ENCODE data around the gene PPP1R3A.
"Not testable (repeated sequence)": the region's sequence is repeated elsewhere in the genome, so short reads cannot be mapped to it uniquely, and the experiment has no call there.

Gene PPP1R3A, protein sequence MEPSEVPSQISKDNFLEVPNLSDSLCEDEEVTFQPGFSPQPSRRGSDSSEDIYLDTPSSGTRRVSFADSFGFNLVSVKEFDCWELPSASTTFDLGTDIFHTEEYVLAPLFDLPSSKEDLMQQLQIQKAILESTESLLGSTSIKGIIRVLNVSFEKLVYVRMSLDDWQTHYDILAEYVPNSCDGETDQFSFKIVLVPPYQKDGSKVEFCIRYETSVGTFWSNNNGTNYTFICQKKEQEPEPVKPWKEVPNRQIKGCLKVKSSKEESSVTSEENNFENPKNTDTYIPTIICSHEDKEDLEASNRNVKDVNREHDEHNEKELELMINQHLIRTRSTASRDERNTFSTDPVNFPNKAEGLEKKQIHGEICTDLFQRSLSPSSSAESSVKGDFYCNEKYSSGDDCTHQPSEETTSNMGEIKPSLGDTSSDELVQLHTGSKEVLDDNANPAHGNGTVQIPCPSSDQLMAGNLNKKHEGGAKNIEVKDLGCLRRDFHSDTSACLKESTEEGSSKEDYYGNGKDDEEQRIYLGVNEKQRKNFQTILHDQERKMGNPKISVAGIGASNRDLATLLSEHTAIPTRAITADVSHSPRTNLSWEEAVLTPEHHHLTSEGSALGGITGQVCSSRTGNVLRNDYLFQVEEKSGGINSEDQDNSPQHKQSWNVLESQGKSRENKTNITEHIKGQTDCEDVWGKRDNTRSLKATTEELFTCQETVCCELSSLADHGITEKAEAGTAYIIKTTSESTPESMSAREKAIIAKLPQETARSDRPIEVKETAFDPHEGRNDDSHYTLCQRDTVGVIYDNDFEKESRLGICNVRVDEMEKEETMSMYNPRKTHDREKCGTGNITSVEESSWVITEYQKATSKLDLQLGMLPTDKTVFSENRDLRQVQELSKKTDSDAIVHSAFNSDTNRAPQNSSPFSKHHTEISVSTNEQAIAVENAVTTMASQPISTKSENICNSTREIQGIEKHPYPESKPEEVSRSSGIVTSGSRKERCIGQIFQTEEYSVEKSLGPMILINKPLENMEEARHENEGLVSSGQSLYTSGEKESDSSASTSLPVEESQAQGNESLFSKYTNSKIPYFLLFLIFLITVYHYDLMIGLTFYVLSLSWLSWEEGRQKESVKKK
- 0 reads per million in 3 donors for total RNA-seq

DNA sequence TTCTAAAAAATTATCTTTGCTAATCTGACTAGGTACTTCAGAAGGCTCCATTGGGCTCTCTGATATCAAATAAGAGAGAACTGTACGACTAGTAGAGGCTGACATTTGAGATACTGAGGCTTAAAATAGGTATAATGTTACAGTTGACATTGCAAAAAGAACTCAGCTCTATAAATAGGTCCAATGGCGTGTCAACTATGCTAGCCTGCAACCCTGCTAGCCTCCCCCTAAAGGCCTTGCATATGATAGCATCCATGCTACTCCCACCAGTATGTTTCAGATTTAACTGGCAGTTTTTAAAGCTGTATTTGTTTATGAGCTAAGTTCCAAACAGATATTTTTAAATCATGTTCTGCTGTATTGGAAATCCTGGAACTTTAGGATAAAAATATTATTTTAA is at the start of gene PPP1R3A:
TSS of gene PPP1R3A (minus strand) at position 64 of the 400 bp plus-strand sequence. CDS start at position 51, 13 bp downstream.
- no peaks in the 10 kb centered on the region for H3K27me3 ChIP-seq (replicated peaks; ENCODE audit: control insufficient read depth, insufficient read depth, low read length, poor library complexity, severe bottlenecking)
- no peak within 1 kb of the TSS for H3K4me3 ChIP-seq (ENCODE audit: insufficient read depth, low read depth, low read length, poor library complexity, severe bottlenecking)
- DNase-seq = no peak
- no peak within 1 kb of the TSS for H3K27ac ChIP-seq (ENCODE audit: insufficient read depth, low read length, poor library complexity, severe bottlenecking)
- no peaks in the 10 kb centered on the region for H3K36me3 ChIP-seq (ENCODE audit: control insufficient read depth, insufficient read depth, low read length)
- no peaks in the 10 kb centered on the region for H3K4me1 ChIP-seq (ENCODE audit: control insufficient read depth, insufficient read depth, low read length, poor library complexity, severe bottlenecking)
- no peaks in the 10 kb centered on the region for H3K9me3 ChIP-seq (ENCODE audit: control insufficient read depth, low read length)

DNA sequence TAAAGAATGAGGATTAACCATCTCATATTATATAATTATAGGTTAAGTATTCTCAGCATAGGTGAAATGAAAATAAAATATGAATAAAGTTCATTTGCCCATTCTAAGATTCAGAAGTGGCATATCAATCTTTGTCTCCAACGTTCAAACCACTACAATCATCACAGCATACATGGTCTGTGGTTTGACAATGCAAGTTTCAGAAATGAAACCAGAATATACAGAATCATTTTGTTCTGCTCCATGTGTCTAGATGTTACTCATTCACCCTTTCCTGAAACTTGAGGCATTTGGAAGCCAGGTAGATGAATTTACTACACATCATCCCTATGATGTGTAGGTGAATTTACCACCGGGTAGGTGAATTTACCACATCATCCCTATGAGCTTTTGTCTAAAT is 44.5 kb upstream of the PPP1R3A start:
- Histone ChIP-seq H3K4me1 (ENCODE audit: control insufficient read depth, insufficient read depth, low read length, poor library complexity, severe bottlenecking) (no peaks in the 10 kb centered on the region), H3K36me3 (ENCODE audit: control insufficient read depth, insufficient read depth, low read length) (no peaks in the 10 kb centered on the region), H3K27ac (ENCODE audit: insufficient read depth, low read length, poor library complexity, severe bottlenecking) (no peak overlapping the region), H3K27me3 (replicated peaks; ENCODE audit: control insufficient read depth, insufficient read depth, low read length, poor library complexity, severe bottlenecking) (no peaks in the 10 kb centered on the region), H3K4me3 (ENCODE audit: insufficient read depth, low read depth, low read length, poor library complexity, severe bottlenecking) (no peak overlapping the region), H3K9me3 (ENCODE audit: control insufficient read depth, low read length) (no peaks in the 10 kb centered on the region)
- DNase-seq = no peak

DNA sequence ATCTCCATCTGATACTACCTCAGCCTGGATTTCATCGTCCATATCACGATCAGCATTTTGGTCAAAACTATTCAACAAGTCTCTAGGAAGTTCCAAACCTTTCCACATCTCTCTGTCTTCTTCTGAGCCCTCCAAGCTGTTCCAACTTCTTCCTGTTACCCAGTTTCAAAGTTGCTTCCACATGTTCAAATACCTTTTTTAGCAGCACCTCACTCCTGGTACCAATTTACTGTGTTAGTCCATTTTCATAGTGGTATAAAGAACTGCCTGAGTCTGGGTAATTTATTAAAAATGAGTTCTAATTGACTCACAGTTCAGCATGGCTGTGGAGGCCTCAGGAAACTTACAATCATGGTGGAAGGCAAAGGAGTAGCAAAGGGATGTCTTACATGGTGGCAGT is 41.1 kb upstream of the PPP1R3A start:
- no peak for DNase-seq
- Histone ChIP-seq H3K36me3 (ENCODE audit: control insufficient read depth, insufficient read depth, low read length) (no peaks in the 10 kb centered on the region), H3K27ac (ENCODE audit: insufficient read depth, low read length, poor library complexity, severe bottlenecking) (no peak overlapping the region), H3K27me3 (replicated peaks; ENCODE audit: control insufficient read depth, insufficient read depth, low read length, poor library complexity, severe bottlenecking) (no peaks in the 10 kb centered on the region), H3K4me3 (ENCODE audit: insufficient read depth, low read depth, low read length, poor library complexity, severe bottlenecking) (no peak overlapping the region), H3K4me1 (ENCODE audit: control insufficient read depth, insufficient read depth, low read length, poor library complexity, severe bottlenecking) (no peaks in the 10 kb centered on the region), H3K9me3 (ENCODE audit: control insufficient read depth, low read length) (peaks cover 3% of the 10 kb centered on the region)

DNA sequence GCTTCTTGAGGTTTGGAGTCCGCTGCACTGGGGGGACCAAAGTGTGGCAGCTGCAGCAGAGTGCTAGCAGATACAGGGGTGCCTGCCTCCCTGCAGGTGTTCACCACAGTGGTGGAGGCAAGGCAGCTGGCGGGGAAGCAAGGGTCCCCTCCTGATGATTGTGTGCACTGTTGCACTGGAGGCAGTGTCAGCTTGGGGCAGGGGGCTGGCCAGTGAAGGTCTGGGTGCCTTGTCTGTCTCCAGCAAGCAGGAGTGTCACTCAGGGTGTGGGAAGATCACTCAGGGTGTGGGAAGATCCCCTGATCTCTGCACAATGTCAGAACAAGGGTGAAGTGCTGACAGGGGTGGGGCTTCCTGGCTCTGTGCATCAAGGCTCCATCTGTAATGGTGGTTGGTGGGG is 36.3 kb upstream of the PPP1R3A start:
- no peak overlapping the region for H3K27ac ChIP-seq (ENCODE audit: insufficient read depth, low read length, poor library complexity, severe bottlenecking)
- H3K27me3 ChIP-seq (replicated peaks; ENCODE audit: control insufficient read depth, insufficient read depth, low read length, poor library complexity, severe bottlenecking) = no peaks in the 10 kb centered on the region
- no peaks in the 10 kb centered on the region for H3K36me3 ChIP-seq (ENCODE audit: control insufficient read depth, insufficient read depth, low read length)
- peaks cover 3% of the 10 kb centered on the region for H3K9me3 ChIP-seq (ENCODE audit: control insufficient read depth, low read length)
- H3K4me1 ChIP-seq (ENCODE audit: control insufficient read depth, insufficient read depth, low read length, poor library complexity, severe bottlenecking) = no peaks in the 10 kb centered on the region
- H3K4me3 ChIP-seq (ENCODE audit: insufficient read depth, low read depth, low read length, poor library complexity, severe bottlenecking) = no peak overlapping the region
- no peak for DNase-seq

DNA sequence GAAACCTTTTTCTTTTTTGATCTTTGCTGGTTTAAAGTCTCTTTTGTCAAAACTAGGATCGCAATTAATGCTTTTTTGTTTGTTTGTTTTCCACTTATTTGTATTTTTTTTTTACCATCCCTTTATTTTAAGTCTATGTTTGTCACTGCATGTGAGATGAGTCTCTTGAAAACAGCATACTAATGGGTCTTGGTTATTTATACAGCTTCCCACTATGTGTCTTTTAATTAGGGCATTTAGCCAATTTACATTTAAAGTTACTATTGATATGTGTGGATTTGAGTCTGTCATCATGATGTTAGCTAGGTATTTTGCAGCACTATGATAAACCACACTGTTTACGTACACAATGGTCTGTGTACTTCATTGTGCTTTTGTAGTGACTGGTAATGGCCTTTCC is 34.7 kb upstream of the PPP1R3A start:
- no peaks in the 10 kb centered on the region for H3K27me3 ChIP-seq (replicated peaks; ENCODE audit: control insufficient read depth, insufficient read depth, low read length, poor library complexity, severe bottlenecking)
- no peaks in the 10 kb centered on the region for H3K36me3 ChIP-seq (ENCODE audit: control insufficient read depth, insufficient read depth, low read length)
- no peak overlapping the region for H3K27ac ChIP-seq (ENCODE audit: insufficient read depth, low read length, poor library complexity, severe bottlenecking)
- DNase-seq = no peak
- H3K4me3 ChIP-seq (ENCODE audit: insufficient read depth, low read depth, low read length, poor library complexity, severe bottlenecking) = no peak overlapping the region
- H3K9me3 ChIP-seq (ENCODE audit: control insufficient read depth, low read length) = peaks cover 3% of the 10 kb centered on the region
- H3K4me1 ChIP-seq (ENCODE audit: control insufficient read depth, insufficient read depth, low read length, poor library complexity, severe bottlenecking) = no peaks in the 10 kb centered on the region

DNA sequence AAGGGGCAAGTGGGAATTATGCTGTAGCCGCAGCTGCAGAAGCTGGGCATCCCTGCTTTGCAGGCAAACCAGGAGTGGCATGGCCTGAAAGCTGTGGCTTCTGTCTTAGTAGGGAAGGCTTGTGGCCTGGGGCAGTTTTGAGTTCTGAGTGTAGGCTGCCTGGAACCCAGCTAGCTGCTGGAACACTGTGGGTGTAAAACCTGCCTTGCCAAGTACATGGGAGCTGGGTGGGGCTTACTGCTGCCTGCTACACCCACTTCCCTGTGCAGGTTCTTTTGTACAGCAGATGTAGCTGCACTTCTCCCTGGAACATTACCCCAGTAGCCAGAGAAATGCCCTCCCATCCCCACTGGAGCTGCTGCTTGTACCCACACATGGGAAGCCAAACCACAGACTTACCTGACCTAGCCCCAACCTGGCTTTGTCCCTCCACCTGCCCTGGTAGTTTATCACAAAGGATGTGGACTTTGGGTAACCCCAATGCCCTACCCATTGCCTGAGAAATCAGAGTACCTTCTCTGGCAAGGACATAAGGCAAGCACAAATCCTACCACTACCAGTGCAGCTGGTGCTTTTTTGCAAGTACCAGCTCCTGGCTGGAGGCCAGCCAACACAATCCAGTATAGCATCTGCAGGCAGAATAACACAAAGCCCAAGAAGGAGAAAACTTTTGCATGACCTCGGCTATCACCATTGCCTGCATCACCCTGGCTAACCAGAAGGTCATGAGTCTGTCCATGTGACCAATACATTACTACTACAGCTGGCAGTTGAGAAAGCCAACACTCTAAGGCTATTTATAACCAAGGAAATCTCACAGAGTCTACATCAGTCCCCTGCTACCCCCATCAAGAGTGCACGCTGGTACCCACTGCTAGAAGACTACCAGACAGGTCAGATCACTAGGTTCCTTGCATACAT is 26.5 kb upstream of the PPP1R3A start:
- no peak for DNase-seq
- no peaks in the 10 kb centered on the region for H3K36me3 ChIP-seq (ENCODE audit: control insufficient read depth, insufficient read depth, low read length)

DNA sequence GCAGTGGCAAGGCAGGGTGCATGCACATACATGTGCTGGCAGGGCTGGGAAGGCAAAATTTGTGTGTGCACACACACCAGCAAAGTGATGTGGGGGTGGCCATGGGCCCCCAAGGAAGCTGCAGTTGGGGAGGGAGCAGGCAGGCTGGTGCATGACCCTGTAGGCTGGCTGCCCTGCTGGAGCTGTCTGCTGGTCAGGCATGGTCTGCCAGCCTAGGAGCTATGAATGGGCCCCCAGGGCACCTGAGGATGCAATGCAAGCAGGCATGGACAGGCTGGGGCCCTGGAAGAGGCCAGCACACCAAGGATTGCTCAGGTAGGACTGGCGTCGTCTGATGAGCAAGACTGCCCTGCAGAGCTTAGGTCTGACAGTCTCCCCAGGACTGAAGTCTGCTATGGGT is 18.2 kb upstream of the PPP1R3A start:
- Histone ChIP-seq H3K4me3 (ENCODE audit: insufficient read depth, low read depth, low read length, poor library complexity, severe bottlenecking) (no peak overlapping the region), H3K27me3 (replicated peaks; ENCODE audit: control insufficient read depth, insufficient read depth, low read length, poor library complexity, severe bottlenecking) (no peaks in the 10 kb centered on the region), H3K9me3 (ENCODE audit: control insufficient read depth, low read length) (no peaks in the 10 kb centered on the region), H3K4me1 (ENCODE audit: control insufficient read depth, insufficient read depth, low read length, poor library complexity, severe bottlenecking) (no peaks in the 10 kb centered on the region), H3K27ac (ENCODE audit: insufficient read depth, low read length, poor library complexity, severe bottlenecking) (no peak overlapping the region), H3K36me3 (ENCODE audit: control insufficient read depth, insufficient read depth, low read length) (no peaks in the 10 kb centered on the region)
- no peak for DNase-seq

More for the DNA sequence above, 26.5 kb upstream of the PPP1R3A start:
- Histone ChIP-seq H3K4me3 (ENCODE audit: insufficient read depth, low read depth, low read length, poor library complexity, severe bottlenecking) (no peak overlapping the region), H3K9me3 (ENCODE audit: control insufficient read depth, low read length) (no peaks in the 10 kb centered on the region), H3K27ac (ENCODE audit: insufficient read depth, low read length, poor library complexity, severe bottlenecking) (no peak overlapping the region), H3K4me1 (ENCODE audit: control insufficient read depth, insufficient read depth, low read length, poor library complexity, severe bottlenecking) (no peaks in the 10 kb centered on the region), H3K27me3 (replicated peaks; ENCODE audit: control insufficient read depth, insufficient read depth, low read length, poor library complexity, severe bottlenecking) (no peaks in the 10 kb centered on the region)

DNA sequence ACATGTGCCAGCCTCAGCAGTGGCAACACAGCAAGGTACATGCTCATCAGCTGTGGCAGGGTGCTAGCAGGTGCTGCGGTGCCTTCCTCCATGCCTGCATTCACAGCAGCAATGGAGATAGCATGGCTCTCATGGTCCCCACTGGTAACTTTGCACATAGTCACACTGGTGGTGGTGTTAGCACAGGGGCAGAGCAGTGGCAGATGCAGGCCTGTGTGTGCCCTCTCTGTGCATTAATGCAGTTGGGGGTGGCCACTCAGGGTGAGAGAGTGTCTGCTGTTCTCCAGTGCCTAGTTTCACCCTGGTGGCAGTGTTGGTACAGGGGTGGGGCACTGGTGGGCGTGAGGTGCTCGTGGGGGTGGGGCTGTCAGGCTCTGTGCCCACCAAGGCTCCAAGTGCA is 17.7 kb upstream of the PPP1R3A start:
- Histone ChIP-seq H3K27me3 (replicated peaks; ENCODE audit: control insufficient read depth, insufficient read depth, low read length, poor library complexity, severe bottlenecking) (no peaks in the 10 kb centered on the region), H3K4me1 (ENCODE audit: control insufficient read depth, insufficient read depth, low read length, poor library complexity, severe bottlenecking) (no peaks in the 10 kb centered on the region), H3K9me3 (ENCODE audit: control insufficient read depth, low read length) (no peaks in the 10 kb centered on the region), H3K27ac (ENCODE audit: insufficient read depth, low read length, poor library complexity, severe bottlenecking) (no peak overlapping the region), H3K36me3 (ENCODE audit: control insufficient read depth, insufficient read depth, low read length) (no peaks in the 10 kb centered on the region), H3K4me3 (ENCODE audit: insufficient read depth, low read depth, low read length, poor library complexity, severe bottlenecking) (no peak overlapping the region)
- DNase-seq = no peak

DNA sequence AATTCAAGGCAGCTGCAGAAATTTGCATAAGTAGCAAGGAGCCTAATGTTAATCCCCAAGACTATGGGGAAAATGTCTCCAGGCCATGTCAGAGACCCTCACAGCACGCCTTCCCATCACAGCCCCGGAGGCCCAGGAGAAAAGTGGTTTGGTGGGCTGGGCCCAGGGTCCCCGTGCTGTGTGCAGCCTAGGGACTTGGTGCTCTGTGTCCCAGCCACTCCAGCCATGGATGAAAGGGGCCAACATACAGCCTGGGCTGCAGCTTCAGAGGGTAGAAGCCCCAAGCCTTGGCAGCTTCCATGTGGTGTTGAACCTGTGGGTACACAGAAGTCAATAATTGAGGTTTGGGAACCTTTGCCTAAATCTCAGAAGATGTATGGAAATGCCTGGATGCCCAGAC is 10.6 kb upstream of the PPP1R3A start:
- H3K27ac ChIP-seq (ENCODE audit: insufficient read depth, low read length, poor library complexity, severe bottlenecking); H3K4me3 ChIP-seq (ENCODE audit: insufficient read depth, low read depth, low read length, poor library complexity, severe bottlenecking); H3K9me3 ChIP-seq (ENCODE audit: control insufficient read depth, low read length); H3K27me3 ChIP-seq (replicated peaks; ENCODE audit: control insufficient read depth, insufficient read depth, low read length, poor library complexity, severe bottlenecking); DNase-seq; H3K36me3 ChIP-seq (ENCODE audit: control insufficient read depth, insufficient read depth, low read length); H3K4me1 ChIP-seq (ENCODE audit: control insufficient read depth, insufficient read depth, low read length, poor library complexity, severe bottlenecking): not testable (repeated sequence)

Measured in effector memory CD4-positive, alpha-beta T cell (primary cell).